Endothelial cell (in vitro differentiated cells): Measurements from ENCODE around the gene OTOG. TPM values are rescaled to one million over a fixed set of nuclear protein-coding genes. Genes with fewer than 3 reads are reported as not detected.

Experiments used
- DNase-seq: peaks from one replicate; pipeline ENCODE4 v3.0.0; 2021; ENCODE audit warnings: low spot score
- H3K27ac Mint-ChIP-seq: one replicate; pipeline ENCODE4 v1.8.0; 2021; ENCODE audit warnings: mixed read lengths, inconsistent platforms; ENCODE audit not compliant: unreplicated experiment
- H3K27me3 Mint-ChIP-seq: one replicate; pipeline ENCODE4 v1.8.0; 2021; ENCODE audit warnings: mild to moderate bottlenecking, moderate library complexity, mixed read lengths, inconsistent platforms; ENCODE audit not compliant: unreplicated experiment
- H3K36me3 Mint-ChIP-seq: one replicate; pipeline ENCODE4 v1.8.0; 2021; ENCODE audit warnings: mild to moderate bottlenecking, low read depth, mixed read lengths, inconsistent platforms; ENCODE audit not compliant: unreplicated experiment
- H3K4me1 Mint-ChIP-seq: one replicate; pipeline ENCODE4 v1.8.0; 2021; ENCODE audit warnings: mild to moderate bottlenecking, mixed read lengths, inconsistent platforms; ENCODE audit not compliant: unreplicated experiment
- H3K4me3 Mint-ChIP-seq: one replicate; pipeline ENCODE4 v1.8.0; 2021; ENCODE audit warnings: mild to moderate bottlenecking, mixed read lengths, inconsistent platforms; ENCODE audit not compliant: unreplicated experiment
- H3K9me3 Mint-ChIP-seq: one replicate; pipeline ENCODE4 v1.8.0; 2021; ENCODE audit warnings: mixed read lengths, inconsistent platforms; ENCODE audit not compliant: unreplicated experiment
- total RNA-seq: library from RNA; stranded (reverse); fragmentation: NEBNext Ultra II Directional; extraction: Animal tissue kit (Norgen Biotek cat#: 25700); gene quantifications from one replicate; pipeline ENCODE4 v1.2.1, GENCODE V29; 2021; ENCODE audit not compliant: unreplicated experiment
- TF ChIP-seq, protein P1 (sequence below): fragments of 200-600 bp; sonication (generic); IDR thresholded peaks from one replicate; pipeline ENCODE4 v1.5.0; 2021; ENCODE audit warnings: antibody characterized with exemption; ENCODE audit not compliant: unreplicated experiment

OTOG gene
- total RNA-seq, 1 donor from 2014 or later: 0.13 TPM

DNA sequence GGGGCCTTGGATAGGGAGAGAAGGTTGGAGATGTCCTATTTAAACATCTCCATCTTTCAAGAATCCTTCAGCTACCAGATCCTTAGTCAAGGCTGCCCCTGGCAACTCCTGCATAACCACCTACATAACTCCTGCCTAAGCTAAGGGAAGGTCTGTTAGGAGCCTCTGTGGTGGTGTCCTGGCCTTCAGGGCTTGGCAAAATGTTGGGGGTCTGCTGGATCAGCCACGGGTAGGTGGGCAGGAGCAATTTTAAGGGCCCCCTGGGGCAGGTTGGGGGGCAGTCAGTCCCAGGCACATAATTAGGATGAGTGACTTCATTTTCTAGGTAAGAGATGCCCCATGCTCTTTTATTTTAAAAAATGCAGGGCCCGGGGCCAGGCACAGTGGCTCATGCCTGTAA lies 28.7 kb upstream of the OTOG start:
- Mint-ChIP-seq H3K9me3 (no peaks in the 10 kb centered on the region), H3K27me3 (peaks cover 3% of the 10 kb centered on the region), H3K36me3 (no peaks in the 10 kb centered on the region), H3K27ac (no peak overlapping the region), H3K4me3 (no peak overlapping the region), H3K4me1 (no peaks in the 10 kb centered on the region)
- DNase-seq: no peak
- TF ChIP-seq, protein P1, sequence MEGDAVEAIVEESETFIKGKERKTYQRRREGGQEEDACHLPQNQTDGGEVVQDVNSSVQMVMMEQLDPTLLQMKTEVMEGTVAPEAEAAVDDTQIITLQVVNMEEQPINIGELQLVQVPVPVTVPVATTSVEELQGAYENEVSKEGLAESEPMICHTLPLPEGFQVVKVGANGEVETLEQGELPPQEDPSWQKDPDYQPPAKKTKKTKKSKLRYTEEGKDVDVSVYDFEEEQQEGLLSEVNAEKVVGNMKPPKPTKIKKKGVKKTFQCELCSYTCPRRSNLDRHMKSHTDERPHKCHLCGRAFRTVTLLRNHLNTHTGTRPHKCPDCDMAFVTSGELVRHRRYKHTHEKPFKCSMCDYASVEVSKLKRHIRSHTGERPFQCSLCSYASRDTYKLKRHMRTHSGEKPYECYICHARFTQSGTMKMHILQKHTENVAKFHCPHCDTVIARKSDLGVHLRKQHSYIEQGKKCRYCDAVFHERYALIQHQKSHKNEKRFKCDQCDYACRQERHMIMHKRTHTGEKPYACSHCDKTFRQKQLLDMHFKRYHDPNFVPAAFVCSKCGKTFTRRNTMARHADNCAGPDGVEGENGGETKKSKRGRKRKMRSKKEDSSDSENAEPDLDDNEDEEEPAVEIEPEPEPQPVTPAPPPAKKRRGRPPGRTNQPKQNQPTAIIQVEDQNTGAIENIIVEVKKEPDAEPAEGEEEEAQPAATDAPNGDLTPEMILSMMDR: no peak

DNA sequence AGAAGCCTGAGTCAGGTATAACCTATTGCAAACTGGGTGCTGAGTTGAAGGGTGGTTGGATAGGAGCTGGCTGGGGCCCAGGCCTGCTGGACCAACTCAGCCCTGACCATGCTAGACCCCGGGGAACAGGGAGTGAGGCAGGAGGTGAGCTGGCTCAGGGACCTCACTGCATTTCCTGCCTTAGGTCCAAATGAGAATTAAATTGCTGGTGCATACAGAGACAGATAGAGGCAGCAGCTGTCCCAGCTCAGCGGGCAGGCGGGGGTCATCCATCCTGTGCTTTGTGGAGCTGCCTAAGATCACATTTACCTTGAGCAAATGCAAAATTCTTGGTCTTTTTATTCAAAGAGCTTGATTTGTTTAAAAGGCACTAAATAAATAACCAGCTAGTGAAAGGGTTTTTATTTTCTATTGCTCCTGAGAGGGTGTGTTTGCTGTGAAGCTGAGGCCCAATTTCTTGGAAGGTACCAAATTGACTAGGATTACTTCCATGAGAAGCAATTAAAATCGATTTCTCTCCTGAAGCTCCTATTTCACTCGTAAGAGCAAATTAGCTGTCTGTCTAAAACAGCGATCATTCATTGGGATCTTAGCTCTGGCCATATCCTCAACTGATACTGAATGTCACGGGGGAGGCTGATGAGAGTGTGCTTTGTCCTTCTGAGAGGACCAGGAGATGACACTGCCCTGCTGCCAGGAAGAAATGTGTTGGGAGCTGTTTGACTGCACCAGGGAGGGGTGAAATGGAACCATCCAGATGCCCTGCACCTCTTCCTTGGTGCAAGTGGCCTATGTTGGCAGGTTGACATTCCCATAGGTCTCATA lies 27.8 kb upstream of the OTOG start:
- Mint-ChIP-seq H3K4me3 (no peak overlapping the region), H3K9me3 (no peaks in the 10 kb centered on the region), H3K4me1 (no peaks in the 10 kb centered on the region), H3K27ac (no peak overlapping the region), H3K27me3 (peaks cover 3% of the 10 kb centered on the region), H3K36me3 (no peaks in the 10 kb centered on the region)
- TF ChIP-seq, protein P1: no peak
- no peak for DNase-seq

DNA sequence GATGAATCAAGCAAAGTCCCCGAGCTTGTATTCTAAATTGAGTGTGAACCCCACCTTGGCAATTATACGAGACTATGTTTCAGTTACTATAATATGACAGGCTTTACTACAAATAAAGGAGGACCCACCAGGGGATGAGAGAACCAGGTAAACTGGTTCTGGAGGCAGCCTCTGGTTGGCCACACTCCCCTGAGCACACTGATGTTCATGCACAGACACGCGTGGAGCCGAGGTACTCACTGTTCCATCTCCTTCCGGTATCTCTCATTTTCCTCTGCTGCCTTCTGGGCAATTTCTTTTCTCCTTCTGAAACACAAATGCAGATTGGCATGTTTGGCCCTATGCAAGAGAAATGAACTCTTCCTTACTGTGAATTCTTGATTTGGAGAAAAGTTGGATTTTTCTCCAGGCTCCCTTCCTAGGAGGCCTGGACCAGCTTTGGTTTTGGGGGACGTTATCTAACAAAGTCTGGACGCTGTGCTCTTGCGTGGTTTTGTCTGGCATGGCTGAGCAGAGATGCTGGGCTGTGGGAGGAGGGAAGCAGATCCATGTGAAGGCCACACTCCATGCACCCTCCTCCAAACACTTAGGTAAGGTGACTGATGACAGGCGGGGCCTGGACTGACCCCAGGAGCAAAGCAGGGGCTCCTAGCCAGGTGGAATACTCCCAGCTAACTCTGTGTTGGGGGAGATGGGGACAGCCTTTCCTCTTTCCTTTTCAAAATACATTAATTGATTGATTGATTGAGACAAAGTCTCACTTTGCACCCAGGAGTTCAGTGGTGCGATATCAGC lies 25.8 kb upstream of the OTOG start:
- TF ChIP-seq, protein P1: no peak
- Mint-ChIP-seq H3K4me3 (no peak overlapping the region), H3K27ac (no peak overlapping the region), H3K27me3 (peaks cover 5% of the 10 kb centered on the region), H3K9me3 (no peaks in the 10 kb centered on the region), H3K4me1 (no peaks in the 10 kb centered on the region), H3K36me3 (no peaks in the 10 kb centered on the region)
- no peak for DNase-seq

DNA sequence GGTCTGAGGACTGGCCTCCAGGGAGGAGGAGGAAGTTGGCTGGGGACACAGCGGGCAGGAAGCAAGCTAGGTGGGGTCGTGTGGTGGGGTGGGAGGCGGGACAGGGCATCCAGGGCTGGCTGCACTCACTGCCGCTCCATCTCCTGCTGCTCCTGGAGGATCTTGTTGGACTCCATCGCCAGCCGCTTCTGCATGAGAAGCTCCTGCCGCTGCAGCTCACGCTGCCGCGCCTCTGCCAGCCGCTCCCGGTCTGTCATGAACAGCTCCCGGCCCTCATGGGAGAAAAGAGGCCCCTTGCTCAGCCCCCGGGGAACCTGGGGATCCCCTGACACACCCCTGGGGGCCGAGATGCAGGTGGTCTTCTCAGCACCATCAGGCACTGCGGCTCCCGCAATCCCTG lies 24.4 kb upstream of the OTOG start:
- H3K27me3 Mint-ChIP-seq: peaks cover 3% of the 10 kb centered on the region
- no peaks in the 10 kb centered on the region for H3K4me1 Mint-ChIP-seq
- TF ChIP-seq, protein P1: no peak
- no peaks in the 10 kb centered on the region for H3K36me3 Mint-ChIP-seq
- H3K4me3 Mint-ChIP-seq: no peak overlapping the region
- H3K9me3 Mint-ChIP-seq: no peaks in the 10 kb centered on the region
- no peak overlapping the region for H3K27ac Mint-ChIP-seq
- DNase-seq: no peak

DNA sequence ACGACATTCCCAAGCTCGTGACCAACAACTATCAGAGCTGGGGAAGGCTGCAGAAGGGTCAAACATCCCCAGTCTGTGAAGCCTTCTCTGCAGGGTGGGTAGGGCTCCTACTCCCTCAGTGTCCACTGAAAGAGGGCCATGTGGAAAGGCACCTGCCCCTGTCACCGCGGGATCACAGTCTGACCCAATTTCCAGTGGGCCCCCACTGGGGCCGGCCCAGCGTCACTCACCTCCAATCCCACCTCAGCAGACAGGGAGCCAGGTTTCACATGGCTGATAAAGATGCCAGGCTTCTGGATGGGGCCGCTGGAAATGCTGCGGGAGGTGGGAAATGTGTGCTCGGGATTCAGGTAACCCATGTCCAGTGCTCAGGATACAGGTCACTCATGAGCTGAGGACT lies 22.8 kb upstream of the OTOG start:
- no peak for DNase-seq
- TF ChIP-seq, protein P1: no peak
- H3K27me3 Mint-ChIP-seq: peaks cover 2% of the 10 kb centered on the region
- no peaks in the 10 kb centered on the region for H3K36me3 Mint-ChIP-seq
- no peak overlapping the region for H3K4me3 Mint-ChIP-seq
- H3K4me1 Mint-ChIP-seq: no peaks in the 10 kb centered on the region
- H3K27ac Mint-ChIP-seq: no peak overlapping the region
- no peaks in the 10 kb centered on the region for H3K9me3 Mint-ChIP-seq
